A172 (cell line): ENCODE measurements around the gene CABP4. TPM values are rescaled to one million over a fixed set of nuclear protein-coding genes. Genes with fewer than 3 reads are reported as not detected.
"Not testable (repeated sequence)": the region's sequence is repeated elsewhere in the genome, so short reads cannot be mapped to it uniquely, and the experiment has no call there.

ENCODE experiments used
- DNase-seq: peaks from one replicate; pipeline ENCODE4 v3.0.0-alpha.2; 2015; ENCODE audit warnings: low spot score
- total RNA-seq: library from RNA; depleted of rRNA; stranded (reverse); fragments of >200 nt; shearing (Covaris generic); gene quantifications from 2 replicates; pipeline ENCODE4 v1.2.3, GENCODE V29; 2014

The CABP4 gene
- total RNA-seq, 1 experiment from 2014 or later = not detected

GRCh38 chr11:67482275-67482826 is 27.2 kb downstream of the CABP4 start:
- no peak for DNase-seq

DNA sequence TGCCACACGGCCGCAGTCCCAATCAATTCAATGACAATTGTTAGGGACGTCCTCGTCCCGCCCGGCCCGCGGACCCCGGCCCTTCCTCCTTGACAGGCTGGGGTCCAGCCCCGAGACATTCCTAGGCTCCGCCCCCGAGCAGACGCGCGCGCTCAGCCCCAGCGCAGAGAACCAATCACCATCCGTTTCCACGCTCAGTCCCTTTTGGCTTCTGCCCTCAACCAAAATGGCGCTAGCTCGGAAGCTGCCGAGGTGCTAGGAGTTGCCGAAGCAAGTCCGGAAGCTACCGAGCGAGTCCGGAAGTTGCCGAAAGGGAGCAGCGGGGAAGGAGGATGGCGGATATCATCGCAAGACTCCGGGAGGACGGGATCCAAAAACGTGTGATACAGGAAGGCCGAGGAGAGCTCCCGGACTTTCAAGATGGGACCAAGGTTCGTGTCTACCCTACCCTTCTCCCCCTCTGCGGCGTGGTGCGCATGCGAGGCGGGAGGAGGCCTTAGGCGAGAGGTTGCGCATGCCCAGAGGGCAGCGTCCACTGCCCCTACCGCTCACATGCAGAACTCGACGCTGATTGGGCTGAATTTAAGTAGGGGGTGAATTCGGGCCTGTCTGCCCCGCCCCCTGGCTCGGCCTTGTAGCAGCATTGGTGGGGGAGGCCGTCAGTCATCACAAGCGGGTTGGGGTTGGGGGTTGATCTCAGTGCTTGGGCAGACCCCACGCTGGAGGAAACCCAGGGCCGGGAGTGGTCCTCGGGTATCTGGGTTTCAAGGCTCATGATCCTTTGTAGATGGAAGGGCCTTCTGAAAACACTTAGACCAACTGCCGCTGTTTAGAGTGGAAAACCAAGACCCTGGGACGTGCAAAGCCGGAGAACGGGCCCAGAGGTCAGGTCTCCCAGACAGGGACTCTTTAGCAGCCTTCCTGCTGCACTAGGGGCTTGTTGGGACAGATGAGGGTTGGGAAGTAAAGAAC is 28.0 kb downstream of the CABP4 start, which contains the start of gene AIP:
Gene AIP (plus strand): TSS at position 200 of the 972 bp plus-strand sequence. CDS start 133 bp downstream, at position 333.
- peak; percentile 95 for DNase-seq

- no peak for DNase-seq
Measured at GRCh38 chr11:67483831-67484665, 28.9 kb downstream of the CABP4 start.

DNA sequence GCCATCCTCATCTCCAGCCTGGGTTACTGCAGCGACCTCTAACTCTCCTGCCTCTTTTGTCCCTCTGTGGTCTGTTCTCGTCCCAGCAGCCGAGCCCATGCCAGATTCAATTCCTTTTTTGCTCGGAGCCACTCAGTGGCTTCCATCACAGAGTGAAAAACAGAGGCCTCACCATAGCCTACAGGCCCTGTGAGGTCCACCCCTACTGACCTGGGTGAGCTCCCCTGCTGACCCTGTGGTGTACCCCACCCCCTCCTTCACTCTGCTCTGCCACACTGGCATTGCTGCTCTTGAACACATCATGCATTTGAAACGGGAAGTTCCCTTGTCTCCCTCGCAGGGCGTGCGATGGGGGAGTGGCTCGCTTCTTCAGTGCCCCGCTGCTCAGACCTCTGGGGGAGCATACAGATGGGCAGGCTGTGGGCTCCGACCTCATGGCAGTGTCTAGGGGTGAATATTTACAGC is 29.7 kb downstream of the CABP4 start:
- no peak for DNase-seq

GRCh38 chr11:67485873-67486361 is 30.8 kb downstream of the CABP4 start:
- not testable (repeated sequence) for DNase-seq

- no peak for DNase-seq
Measured at GRCh38 chr11:67486481-67487195, 31.5 kb downstream of the CABP4 start.

DNA sequence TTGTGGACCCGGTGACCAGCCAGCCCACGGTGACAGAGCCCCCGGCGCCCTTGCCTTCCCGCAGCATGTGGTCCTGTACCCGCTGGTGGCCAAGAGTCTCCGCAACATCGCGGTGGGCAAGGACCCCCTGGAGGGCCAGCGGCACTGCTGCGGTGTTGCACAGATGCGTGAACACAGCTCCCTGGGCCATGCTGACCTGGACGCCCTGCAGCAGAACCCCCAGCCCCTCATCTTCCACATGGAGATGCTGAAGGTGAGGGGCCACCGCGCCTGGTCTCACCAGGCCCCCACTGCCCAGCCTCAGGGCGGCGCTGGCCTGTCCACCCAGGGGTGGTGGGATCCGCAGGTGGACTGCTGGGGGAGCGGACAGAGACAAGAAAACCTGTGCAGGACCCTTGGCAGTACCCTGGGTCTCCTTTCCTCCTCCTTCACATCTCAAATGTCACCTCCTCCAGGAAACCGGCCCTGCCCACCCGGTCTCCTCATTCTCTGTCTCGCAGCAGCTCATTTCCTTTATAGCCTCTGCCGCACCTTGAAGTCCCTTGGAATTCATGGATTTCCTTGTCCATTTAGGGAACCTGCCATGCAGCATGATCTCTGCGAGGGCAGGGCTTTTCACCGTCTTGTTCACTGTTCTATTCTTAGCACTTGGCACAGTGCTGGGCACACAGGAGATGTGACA is 34.2 kb downstream of the CABP4 start:
- DNase-seq = no peak

GRCh38 chr11:67489885-67490726 is 35.0 kb downstream of the CABP4 start:
- DNase-seq = no peak

DNA sequence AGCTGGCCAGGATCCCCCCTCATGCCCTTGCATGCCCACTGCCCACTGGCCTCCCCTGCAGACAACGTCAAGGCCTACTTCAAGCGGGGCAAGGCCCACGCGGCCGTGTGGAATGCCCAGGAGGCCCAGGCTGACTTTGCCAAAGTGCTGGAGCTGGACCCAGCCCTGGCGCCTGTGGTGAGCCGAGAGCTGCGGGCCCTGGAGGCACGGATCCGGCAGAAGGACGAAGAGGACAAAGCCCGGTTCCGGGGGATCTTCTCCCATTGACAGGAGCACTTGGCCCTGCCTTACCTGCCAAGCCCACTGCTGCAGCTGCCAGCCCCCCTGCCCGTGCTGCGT is 35.5 kb downstream of the CABP4 start:
- no peak for DNase-seq

DNA sequence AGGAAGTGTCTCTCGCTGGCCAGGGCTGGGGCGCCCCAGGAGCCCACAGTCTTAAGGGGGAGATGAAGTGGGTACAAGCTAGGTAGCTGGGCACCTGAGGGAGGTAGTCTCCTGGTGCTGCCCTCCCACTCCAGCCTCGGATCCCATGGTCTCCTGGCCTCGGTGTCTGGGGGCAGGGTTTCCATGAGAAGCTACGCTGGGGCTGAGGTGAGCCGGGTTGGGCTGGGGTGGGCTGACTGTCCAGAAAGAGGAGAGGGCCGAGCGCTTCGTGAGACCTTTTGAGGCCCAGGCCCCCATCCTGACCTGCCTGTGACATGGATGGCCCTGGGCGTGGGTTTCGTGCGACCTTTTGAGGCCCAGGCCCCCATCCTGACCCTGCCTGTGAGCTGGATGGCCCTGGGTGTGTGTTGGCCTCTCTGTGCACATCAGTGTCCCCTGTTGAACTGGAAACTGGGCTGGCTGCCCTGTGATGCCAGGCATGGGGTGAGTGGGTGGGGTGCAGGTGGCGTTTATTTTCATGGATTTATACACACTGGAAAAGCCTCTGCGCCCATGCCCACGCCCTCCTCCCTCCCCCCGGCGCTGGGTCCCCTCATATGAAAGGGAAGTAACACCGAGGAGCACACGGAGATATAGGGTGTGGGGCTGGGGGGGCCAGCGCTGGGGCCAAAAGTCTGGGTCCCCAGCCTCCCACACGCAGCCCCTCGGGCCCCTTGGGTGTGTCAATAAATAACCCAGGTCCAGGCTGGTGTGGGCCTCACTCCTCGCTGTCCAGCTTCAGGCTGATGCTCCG is 36.3 kb downstream of the CABP4 start:
- no peak for DNase-seq

- no peak for DNase-seq
Measured at GRCh38 chr11:67492069-67492727, 37.0 kb downstream of the CABP4 start.

DNA sequence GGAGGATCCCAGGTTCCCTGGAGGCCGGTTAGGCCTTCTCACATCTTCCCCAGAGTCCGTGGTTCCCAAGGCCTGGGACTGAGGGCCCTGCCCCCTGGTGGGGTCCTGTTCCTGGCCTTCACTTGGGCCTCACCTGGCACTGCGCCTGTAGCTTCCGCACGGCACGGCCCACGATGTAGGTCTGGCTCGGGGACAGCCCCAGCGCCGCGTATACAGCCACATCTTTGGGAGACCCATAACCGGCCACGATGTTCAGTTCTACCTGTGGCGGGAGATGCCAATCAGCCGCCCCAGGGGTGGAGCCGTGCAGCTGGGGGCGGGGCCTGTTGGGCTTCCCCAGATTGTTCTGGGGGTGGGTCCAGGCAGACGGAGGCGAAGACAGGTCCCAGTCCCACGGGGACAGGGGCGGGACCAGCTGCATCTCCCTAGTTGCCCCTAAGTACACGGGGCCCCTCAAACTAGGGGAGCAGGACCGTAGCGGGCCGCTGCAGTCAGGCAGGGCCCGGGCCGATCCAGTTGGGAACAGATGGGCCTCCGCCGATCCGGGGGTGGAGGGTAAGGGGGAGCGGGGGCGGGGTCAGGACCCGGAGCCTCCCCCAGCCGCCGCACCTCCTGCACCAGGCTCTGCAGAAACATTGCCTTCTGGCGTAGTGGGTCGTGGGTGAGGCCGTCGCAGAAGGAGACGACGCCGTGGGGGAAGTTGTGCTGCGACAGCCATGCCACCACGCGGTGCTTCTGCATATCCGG is 37.8 kb downstream of the CABP4 start:
- DNase-seq = no peak

DNA sequence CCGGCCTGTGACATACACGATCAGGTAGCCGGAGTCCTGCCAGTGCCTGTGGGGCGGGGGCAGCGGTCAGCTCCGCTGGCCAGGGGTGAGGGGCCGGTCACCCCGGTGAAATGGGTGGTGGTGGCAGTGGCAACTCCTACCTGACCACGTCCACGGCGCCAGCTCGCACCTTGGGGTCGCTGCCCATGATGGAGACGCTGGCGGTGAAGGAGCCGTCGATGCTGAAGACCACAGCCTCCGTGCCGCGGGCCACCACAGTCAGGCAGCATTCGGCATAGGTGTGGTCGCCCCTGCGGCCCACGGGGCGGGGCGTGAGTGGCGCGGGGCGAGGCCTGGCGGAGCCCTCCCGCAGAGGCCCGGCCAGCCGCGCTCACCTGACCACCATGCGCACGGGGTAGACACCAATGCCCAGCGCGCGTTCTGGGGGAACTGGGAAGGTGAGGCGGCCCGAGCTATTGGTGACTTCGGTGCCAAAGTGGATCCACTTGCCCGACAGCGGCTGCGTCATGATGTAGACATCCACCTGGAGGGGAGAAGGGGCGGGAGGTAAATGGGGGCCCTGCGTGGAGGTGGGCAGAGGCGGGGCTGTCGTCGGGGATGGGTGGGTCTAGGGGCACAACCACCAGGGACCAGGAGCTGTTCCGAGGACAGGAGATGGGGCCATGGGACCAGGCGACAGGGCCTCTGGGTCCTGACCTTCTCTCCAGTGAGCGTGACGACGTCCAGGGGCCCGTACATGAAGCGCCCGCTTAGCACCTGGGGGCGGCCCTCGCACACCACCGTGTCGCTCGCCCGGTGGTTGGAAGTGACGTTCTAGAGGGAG is 38.6 kb downstream of the CABP4 start:
- DNase-seq = no peak

GRCh38 chr11:67494371-67495233 is 39.4 kb downstream of the CABP4 start:
- no peak for DNase-seq

DNA sequence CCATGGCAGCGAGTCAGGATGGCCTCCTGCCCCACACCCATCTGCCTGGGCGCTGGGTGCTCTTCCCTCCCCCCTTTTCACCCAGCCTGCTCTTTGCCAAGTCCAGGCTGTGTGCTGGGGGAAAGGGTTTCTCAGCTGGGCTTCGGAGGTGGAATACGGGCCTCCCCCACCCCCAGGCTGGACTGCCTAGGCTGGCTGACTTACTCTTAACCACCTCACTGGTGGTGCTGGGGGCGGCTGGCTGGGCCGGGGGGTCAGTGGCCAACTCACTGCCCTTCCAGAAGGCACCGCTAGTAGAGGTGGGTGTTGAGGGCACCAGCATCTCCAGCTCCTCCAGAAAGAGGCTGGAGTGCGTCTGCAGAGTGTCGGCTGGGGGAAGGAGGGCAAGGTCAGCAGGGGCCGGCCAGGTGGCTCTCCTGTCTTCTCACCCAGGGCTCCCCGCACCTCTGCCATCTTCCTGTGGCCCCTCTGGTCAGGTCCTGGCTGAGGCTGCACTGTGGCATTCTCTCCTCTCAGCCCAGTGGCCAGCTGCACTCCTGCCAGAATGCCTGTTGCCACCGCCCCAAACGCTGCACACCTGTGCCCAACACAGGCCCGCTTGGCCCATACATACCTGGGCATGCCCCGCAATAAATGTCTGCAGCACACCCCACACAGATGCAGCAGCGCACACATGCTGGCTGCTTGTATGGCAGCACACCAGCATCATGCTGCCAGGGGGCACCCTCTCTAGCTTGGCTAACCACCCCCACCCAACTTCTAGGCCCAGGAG is 40.3 kb downstream of the CABP4 start:
- no peak for DNase-seq
